ENCODE data around the gene DPEP3. TPM values are rescaled to one million over a fixed set of nuclear protein-coding genes. Genes with fewer than 3 reads are reported as not detected.
"Not testable (repeated sequence)": the region's sequence is repeated elsewhere in the genome, so short reads cannot be mapped to it uniquely, and the experiment has no call there.

Gene DPEP3
- total and polyA plus RNA-seq, 3 donors from 2014 or later, result 61.0 to 138 (median 127) TPM

- intact Hi-C loops (cut with DNase I; ENCODE audit: low total_unique reads), result no loop called here
- TF ChIP-seq CTCF (IDR thresholded peaks at IDR 0.05) (no peak), POLR2A (IDR thresholded peaks at IDR 0.05) (no peak)
- no peak overlapping the region for H3K27ac ChIP-seq
These were observed 2.7 kb downstream of the DPEP3 start for GRCh38 chr16:67977469-67978227.

GRCh38 chr16:67977005-67977404 lies 3.3 kb downstream of the DPEP3 start:
- no peaks in the 10 kb centered on the region for H3K27me3 ChIP-seq
- H3K36me3 ChIP-seq (ENCODE audit: low read depth, missing control alignments), result no peaks in the 10 kb centered on the region
- H3K9me3 ChIP-seq, result no peaks in the 10 kb centered on the region
- TF ChIP-seq CTCF (IDR thresholded peaks at IDR 0.05) (no peak), POLR2A (IDR thresholded peaks at IDR 0.05) (no peak)
- DNase-seq, result no peak
- H3K4me3 ChIP-seq, result no peak overlapping the region
- H3K27ac ChIP-seq, result no peak overlapping the region
- WGBS, 2 donors, result 79% methylated on average over 5 of the region's 5 CpGs; no CpG with 5 or more reads in 1 of the 2 donors
- intact Hi-C loops (cut with DNase I; ENCODE audit: low total_unique reads), result no loop called here
- no peaks in the 10 kb centered on the region for H3K4me1 ChIP-seq

More at GRCh38 chr16:67977469-67978227, 2.7 kb downstream of the DPEP3 start:
- 62 to 88% methylated on average over 5 to 9 of the region's 9 CpGs for WGBS, 2 donors
- H3K9me3 ChIP-seq, result no peaks in the 10 kb centered on the region
- no peaks in the 10 kb centered on the region for H3K4me1 ChIP-seq
- no peak for DNase-seq
- H3K27me3 ChIP-seq, result no peaks in the 10 kb centered on the region
- no peak overlapping the region for H3K4me3 ChIP-seq
- H3K36me3 ChIP-seq (ENCODE audit: low read depth, missing control alignments), result no peaks in the 10 kb centered on the region

- DNase-seq, result no peak
- WGBS, 2 donors, result 90 to 100% methylated on average over 2 of the region's 2 CpGs
- H3K9me3 ChIP-seq, result no peaks in the 10 kb centered on the region
- H3K36me3 ChIP-seq (ENCODE audit: low read depth, missing control alignments), result no peaks in the 10 kb centered on the region
- TF ChIP-seq CTCF (IDR thresholded peaks at IDR 0.05) (no peak), POLR2A (IDR thresholded peaks at IDR 0.05) (no peak)
- H3K27ac ChIP-seq, result no peak overlapping the region
- intact Hi-C loops (cut with DNase I; ENCODE audit: low total_unique reads), result no loop called here
- H3K4me3 ChIP-seq, result no peak overlapping the region
- no peaks in the 10 kb centered on the region for H3K4me1 ChIP-seq
- H3K27me3 ChIP-seq, result no peaks in the 10 kb centered on the region
These were observed 4.1 kb downstream of the DPEP3 start for GRCh38 chr16:67976205-67976604.

- 83% methylated on average over 12 to 13 of the region's 14 CpGs for WGBS, 2 donors
- intact Hi-C loops (cut with DNase I; ENCODE audit: low total_unique reads), result no loop called here
- Histone ChIP-seq H3K27me3 (no peaks in the 10 kb centered on the region), H3K27ac (no peak overlapping the region), H3K9me3 (no peaks in the 10 kb centered on the region), H3K36me3 (ENCODE audit: low read depth, missing control alignments) (no peaks in the 10 kb centered on the region), H3K4me1 (no peaks in the 10 kb centered on the region), H3K4me3 (no peak overlapping the region)
- no peak for TF ChIP-seq CTCF (IDR thresholded peaks at IDR 0.05)
- no peak for TF ChIP-seq POLR2A (IDR thresholded peaks at IDR 0.05)
- DNase-seq, result no peak
These were observed 4.8 kb downstream of the DPEP3 start for GRCh38 chr16:67975321-67976105.

GRCh38 chr16:67972285-67972684 lies 8.0 kb downstream of the DPEP3 start:
- H3K9me3 ChIP-seq; H3K4me1 ChIP-seq; H3K27ac ChIP-seq; H3K27me3 ChIP-seq; DNase-seq; intact Hi-C loops (cut with DNase I; ENCODE audit: low total_unique reads); H3K4me3 ChIP-seq; H3K36me3 ChIP-seq (ENCODE audit: low read depth, missing control alignments): not testable (repeated sequence)
- 87 to 95% methylated on average over 7 of the region's 7 CpGs for WGBS, 2 donors
